GM23338 (cell line): ENCODE measurements around the gene CRACDL. TPM values are rescaled to one million over a fixed set of nuclear protein-coding genes. Genes with fewer than 3 reads are reported as not detected.

ENCODE experiments used
- ATAC-seq: fragments of 200-7000 bp; cut with Tn5 transposase; 3 replicates; pipeline ENCODE4 v1.9.1; 2020
- DNase-seq: peaks from one replicate; pipeline ENCODE4 v3.0.0-alpha.2; 2015; ENCODE audit warnings: low spot score
- H2AFZ ChIP-seq: fragments of 200-600 bp; sonication (generic); 2 replicates; pipeline ENCODE4 v1.8.0; 2016; ENCODE audit warnings: antibody characterized with exemption, mild to moderate bottlenecking, moderate library complexity
- H3F3A ChIP-seq: fragments of 200-600 bp; sonication (generic); replicated peaks from 2 replicates; pipeline ENCODE4 v1.8.0; 2017; ENCODE audit warnings: antibody characterized with exemption, mixed run types, low read depth
- H3K27ac ChIP-seq: fragments of 200-600 bp; sonication (generic); 2 replicates; pipeline ENCODE4 v1.6.1; 2016; ENCODE audit warnings: low read depth
- H3K27me3 ChIP-seq: fragments of 200-600 bp; sonication (generic); 2 replicates; pipeline ENCODE4 v1.8.0; 2016; ENCODE audit warnings: mild to moderate bottlenecking, mixed run types, moderate library complexity; ENCODE audit not compliant: insufficient read depth
- H3K36me3 ChIP-seq: fragments of 200-600 bp; sonication (generic); 2 replicates; pipeline ENCODE4 v1.8.0; 2016; ENCODE audit warnings: mild to moderate bottlenecking; ENCODE audit not compliant: insufficient read depth
- H3K4me1 ChIP-seq: fragments of 200-600 bp; sonication (generic); 2 replicates; pipeline ENCODE4 v1.8.0; 2016; ENCODE audit warnings: mild to moderate bottlenecking, moderate library complexity; ENCODE audit not compliant: insufficient read depth
- H3K4me2 ChIP-seq: fragments of 200-600 bp; sonication (generic); 2 replicates; pipeline ENCODE4 v1.7.1; 2017; ENCODE audit warnings: mixed run types
- H3K4me3 ChIP-seq: fragments of 200-600 bp; sonication (generic); 2 replicates; pipeline ENCODE4 v1.6.1; 2016; ENCODE audit warnings: mixed run types
- H3K79me2 ChIP-seq: fragments of 200-600 bp; sonication (generic); replicated peaks from 2 replicates; pipeline ENCODE4 v1.8.0; 2017; ENCODE audit warnings: mild to moderate bottlenecking; ENCODE audit not compliant: insufficient read depth
- H3K9me2 ChIP-seq: fragments of 200-600 bp; sonication (generic); 2 replicates; pipeline ENCODE4 v1.8.0; 2017; ENCODE audit not compliant: insufficient read depth
- H4K20me1 ChIP-seq: fragments of 200-600 bp; sonication (generic); replicated peaks from 2 replicates; pipeline ENCODE4 v1.8.0; 2017; ENCODE audit warnings: mild to moderate bottlenecking; ENCODE audit not compliant: insufficient read depth
- H3K27ac Mint-ChIP-seq: 2 replicates; pipeline ENCODE4 v1.8.0; 2020; ENCODE audit warnings: inconsistent platforms, mild to moderate bottlenecking, moderate library complexity, mixed read lengths
- H3K27me3 Mint-ChIP-seq: 3 replicates; pipeline ENCODE4 v1.8.0; 2022; ENCODE audit warnings: low read depth, mild to moderate bottlenecking, moderate library complexity, mixed read lengths, inconsistent platforms; ENCODE audit not compliant: insufficient read depth, poor library complexity
- H3K36me3 Mint-ChIP-seq: 3 replicates; pipeline ENCODE4 v1.8.0; 2021; ENCODE audit warnings: low read depth, mild to moderate bottlenecking, inconsistent platforms, moderate library complexity, mixed read lengths
- H3K4me1 Mint-ChIP-seq: 3 replicates; pipeline ENCODE4 v1.8.0; 2020; ENCODE audit warnings: mild to moderate bottlenecking, inconsistent platforms, mixed read lengths
- H3K4me3 Mint-ChIP-seq: 3 replicates; pipeline ENCODE4 v1.8.0; 2021; ENCODE audit warnings: moderate library complexity, mild to moderate bottlenecking, inconsistent platforms, mixed read lengths
- H3K9me3 Mint-ChIP-seq: 3 replicates; pipeline ENCODE4 v1.8.0; 2020; ENCODE audit warnings: moderate library complexity, mild to moderate bottlenecking, inconsistent platforms, mixed read lengths
- CREB1 ChIP-seq: fragments of 250-450 bp; sonication (Bioruptor Pico); IDR thresholded peaks from 2 replicates; pipeline ENCODE4 v1.5.0; 2020; ENCODE audit warnings: low read depth, mild to moderate bottlenecking, moderate library complexity
- CTCF ChIP-seq, 2 experiments: fragments of 200-600 bp in 1 of 2; sonication (generic) in 1 of 2; conservative IDR thresholded peaks; 2 replicates each; pipeline versions ENCODE4 v1.5.1 to v1.6.1; 2016 to 2017; ENCODE audit warnings: antibody characterized with exemption in 2 of 2, low read depth in 2 of 2, mild to moderate bottlenecking in 2 of 2, moderate library complexity in 1 of 2
- ETS1 ChIP-seq: IDR thresholded peaks from 2 replicates; pipeline ENCODE4 v1.6.1; 2016; ENCODE audit warnings: antibody characterized with exemption
- EZH2 ChIP-seq: fragments of 200-600 bp; sonication (generic); IDR thresholded peaks from one replicate; pipeline ENCODE4 v1.8.0; 2017; ENCODE audit warnings: antibody characterized with exemption, mild to moderate bottlenecking, low read depth; ENCODE audit not compliant: unreplicated experiment
- EZH2phosphoT487 ChIP-seq: fragments of 200-600 bp; sonication (generic); IDR thresholded peaks from one replicate; pipeline ENCODE4 v1.8.1; 2018; ENCODE audit warnings: antibody characterized with exemption; ENCODE audit not compliant: unreplicated experiment
- JUNB ChIP-seq: IDR thresholded peaks from one replicate; pipeline ENCODE4 v1.6.1; 2016; ENCODE audit warnings: antibody characterized with exemption; ENCODE audit not compliant: unreplicated experiment
- NANOG ChIP-seq: IDR thresholded peaks from 2 replicates; pipeline ENCODE4 v1.6.1; 2016; ENCODE audit warnings: antibody characterized with exemption, borderline replicate concordance
- POLR2AphosphoS5 ChIP-seq: IDR thresholded peaks from 2 replicates; pipeline ENCODE4 v1.6.1; 2016; ENCODE audit warnings: antibody characterized with exemption, low read depth
- STAT1 ChIP-seq: IDR thresholded peaks from one replicate; pipeline ENCODE4 v1.6.1; 2016; ENCODE audit warnings: antibody characterized with exemption; ENCODE audit not compliant: unreplicated experiment
- ZNF114 ChIP-seq: fragments of 250-450 bp; sonication (Bioruptor Pico); IDR thresholded peaks from 2 replicates; pipeline ENCODE4 v1.5.0; 2020; ENCODE audit warnings: mild to moderate bottlenecking, moderate library complexity
- ZNF331 ChIP-seq: fragments of 250-450 bp; sonication (Bioruptor Pico); IDR thresholded peaks from 2 replicates; pipeline ENCODE4 v1.5.0; 2020; ENCODE audit warnings: low read depth, mild to moderate bottlenecking, moderate library complexity
- ZNF462 ChIP-seq: fragments of 250-450 bp; sonication (Bioruptor Pico); IDR thresholded peaks from 2 replicates; pipeline ENCODE4 v1.5.0; 2020; ENCODE audit warnings: mild to moderate bottlenecking, moderate library complexity
- polyA plus RNA-seq: library from polyadenylated mRNA; unstranded; fragments of >200 nt; fragmentation: Nextera tagmentation; extraction: Ambion mirVana; gene quantifications from 2 replicates; pipeline ENCODE4 v1.2.1, GENCODE V29; 2016
- total RNA-seq: library from RNA; depleted of rRNA; stranded (reverse); fragments of >200 nt; shearing (Covaris generic); gene quantifications from 2 replicates; pipeline ENCODE4 v1.2.3, GENCODE V29; 2014
- TF ChIP-seq, protein P1 (sequence below): IDR thresholded peaks from one replicate; pipeline ENCODE4 v1.6.1; 2018; ENCODE audit warnings: antibody characterized with exemption; ENCODE audit not compliant: unreplicated experiment

CRACDL gene
- total and polyA plus RNA-seq, 2 experiments from 2014 or later, result 0.14 to 0.16 TPM

- H3K36me3 Mint-ChIP-seq, result no peaks in the 10 kb centered on the region
- no peaks in the 10 kb centered on the region for H3K4me1 ChIP-seq
- no peaks in the 10 kb centered on the region for H3K36me3 ChIP-seq
- no peak overlapping the region for H2AFZ ChIP-seq
- no peak overlapping the region for H3K4me2 ChIP-seq
- no peak overlapping the region for H3K27ac Mint-ChIP-seq
- no peak for DNase-seq
- 0 out of 2 replicates have a peak, but pooled peaks cover 4% of the 10 kb centered on the region for H3K9me2 ChIP-seq
- H3K4me1 Mint-ChIP-seq, result peaks cover 5% of the 10 kb centered on the region; the same call in 2 of the 3 replicates
- peaks cover 3% of the 10 kb centered on the region for H3K9me3 Mint-ChIP-seq
- H3K4me3 ChIP-seq, result no peak overlapping the region
- no peaks in the 10 kb centered on the region for H4K20me1 ChIP-seq
- no peak for TF ChIP-seq STAT1
- TF ChIP-seq EZH2, result no peak
- no peak for TF ChIP-seq ZNF462
- TF ChIP-seq CREB1 (CRISPR knock-in tag), result no peak
- TF ChIP-seq POLR2AphosphoS5, result no peak
- TF ChIP-seq CTCF (conservative IDR thresholded peaks at IDR 0.05; ENCODE audit: low read depth in 2 of 2), result no peak
- TF ChIP-seq, protein P1, sequence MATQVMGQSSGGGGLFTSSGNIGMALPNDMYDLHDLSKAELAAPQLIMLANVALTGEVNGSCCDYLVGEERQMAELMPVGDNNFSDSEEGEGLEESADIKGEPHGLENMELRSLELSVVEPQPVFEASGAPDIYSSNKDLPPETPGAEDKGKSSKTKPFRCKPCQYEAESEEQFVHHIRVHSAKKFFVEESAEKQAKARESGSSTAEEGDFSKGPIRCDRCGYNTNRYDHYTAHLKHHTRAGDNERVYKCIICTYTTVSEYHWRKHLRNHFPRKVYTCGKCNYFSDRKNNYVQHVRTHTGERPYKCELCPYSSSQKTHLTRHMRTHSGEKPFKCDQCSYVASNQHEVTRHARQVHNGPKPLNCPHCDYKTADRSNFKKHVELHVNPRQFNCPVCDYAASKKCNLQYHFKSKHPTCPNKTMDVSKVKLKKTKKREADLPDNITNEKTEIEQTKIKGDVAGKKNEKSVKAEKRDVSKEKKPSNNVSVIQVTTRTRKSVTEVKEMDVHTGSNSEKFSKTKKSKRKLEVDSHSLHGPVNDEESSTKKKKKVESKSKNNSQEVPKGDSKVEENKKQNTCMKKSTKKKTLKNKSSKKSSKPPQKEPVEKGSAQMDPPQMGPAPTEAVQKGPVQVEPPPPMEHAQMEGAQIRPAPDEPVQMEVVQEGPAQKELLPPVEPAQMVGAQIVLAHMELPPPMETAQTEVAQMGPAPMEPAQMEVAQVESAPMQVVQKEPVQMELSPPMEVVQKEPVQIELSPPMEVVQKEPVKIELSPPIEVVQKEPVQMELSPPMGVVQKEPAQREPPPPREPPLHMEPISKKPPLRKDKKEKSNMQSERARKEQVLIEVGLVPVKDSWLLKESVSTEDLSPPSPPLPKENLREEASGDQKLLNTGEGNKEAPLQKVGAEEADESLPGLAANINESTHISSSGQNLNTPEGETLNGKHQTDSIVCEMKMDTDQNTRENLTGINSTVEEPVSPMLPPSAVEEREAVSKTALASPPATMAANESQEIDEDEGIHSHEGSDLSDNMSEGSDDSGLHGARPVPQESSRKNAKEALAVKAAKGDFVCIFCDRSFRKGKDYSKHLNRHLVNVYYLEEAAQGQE, result no peak
- TF ChIP-seq NANOG, result no peak
- TF ChIP-seq ZNF114 (CRISPR knock-in tag), result no peak
- no peak for TF ChIP-seq EZH2phosphoT487
- no peak for TF ChIP-seq ZNF331 (CRISPR knock-in tag)
- no peak for TF ChIP-seq ETS1
- no peak for TF ChIP-seq JUNB
- H3K4me3 Mint-ChIP-seq, result no peak overlapping the region
- H3F3A ChIP-seq, result no peaks in the 10 kb centered on the region
- H3K27me3 ChIP-seq, result no peaks in the 10 kb centered on the region
- H3K27me3 Mint-ChIP-seq, result peaks cover 5% of the 10 kb centered on the region
- ATAC-seq, result no peak
- no peaks in the 10 kb centered on the region for H3K79me2 ChIP-seq
- no peak overlapping the region for H3K27ac ChIP-seq
These were observed 39.6 kb downstream of the CRACDL start for GRCh38 chr2:98896416-98896815.
